ENCODE data around the gene PTTG2.
A peak's percentile ranks its signal among the peaks of the same experiment; 100 is the strongest.
"Not testable (repeated sequence)": the region's sequence is repeated elsewhere in the genome, so short reads cannot be mapped to it uniquely, and the experiment has no call there.

Gene PTTG2

GRCh38 chr4:37958932-37959331, 1.3 kb upstream of the PTTG2 start:
- DNase-seq = no peak

- DNase-seq = no peak
These were observed 667 bp downstream of the PTTG2 start for GRCh38 chr4:37960679-37961450.

- DNase-seq = no peak
These were observed 4.7 kb downstream of the PTTG2 start for GRCh38 chr4:37964734-37965457.

GRCh38 chr4:37966044-37966443, 5.8 kb downstream of the PTTG2 start:
- no peak for DNase-seq

- no peak for DNase-seq
These were observed 7.5 kb downstream of the PTTG2 start for GRCh38 chr4:37967736-37968135.

GRCh38 chr4:37968747-37969146, 8.5 kb downstream of the PTTG2 start:
- no peak for DNase-seq

GRCh38 chr4:37970702-37971101, 10.5 kb downstream of the PTTG2 start:
- no peak for DNase-seq

GRCh38 chr4:37971202-37971601, 11.0 kb downstream of the PTTG2 start:
- no peak for DNase-seq

GRCh38 chr4:37973441-37973840, 13.2 kb downstream of the PTTG2 start:
- DNase-seq = no peak

- not testable (repeated sequence) for DNase-seq
These were observed 15.2 kb downstream of the PTTG2 start for GRCh38 chr4:37975321-37975822.

GRCh38 chr4:37976507-37976906, 16.3 kb downstream of the PTTG2 start:
- no peak for DNase-seq

- DNase-seq = peak in 1 of 2 experiments; percentile 76
These were observed 16.8 kb downstream of the PTTG2 start for GRCh38 chr4:37976991-37977470.

GRCh38 chr4:37977471-37978247, 17.5 kb downstream of the PTTG2 start:
- peak in 1 of 2 experiments; percentile 69 for DNase-seq

GRCh38 chr4:37978248-37978924, 18.2 kb downstream of the PTTG2 start:
- no peak for DNase-seq

GRCh38 chr4:37980246-37980645, 20.0 kb downstream of the PTTG2 start:
- DNase-seq = no peak

GRCh38 chr4:37981425-37981824, 21.2 kb downstream of the PTTG2 start:
- DNase-seq = no peak

- DNase-seq = peak in 1 of 2 experiments; percentile 13
These were observed 21.9 kb downstream of the PTTG2 start for GRCh38 chr4:37981844-37982720.

GRCh38 chr4:37982736-37983135, 22.5 kb downstream of the PTTG2 start:
- DNase-seq = no peak

GRCh38 chr4:37983951-37984350, 23.8 kb downstream of the PTTG2 start:
- no peak for DNase-seq

GRCh38 chr4:37985730-37986275, 25.6 kb downstream of the PTTG2 start:
- no peak for DNase-seq

GRCh38 chr4:37988670-37989069, 28.5 kb downstream of the PTTG2 start:
- no peak for DNase-seq

All from NCI-H446 (cell line).